Astrocyte (in vitro differentiated cells and primary cell): ENCODE results near the gene PLPPR2. TPM values are rescaled to one million over a fixed set of nuclear protein-coding genes. Genes with fewer than 3 reads are reported as not detected.

Experiments
- DNase-seq: peaks from one replicate; pipeline ENCODE4 v3.0.0-alpha.2; 2010; ENCODE audit warnings: low read depth
- FAIRE-seq: peaks from 2 replicates; lab custom pipeline; 2011; peaks lifted over from hg19 to GRCh38; lab: Jason Lieb, UNC
- H2AFZ ChIP-seq: 2 replicates; pipeline ENCODE4 v1.6.0; 2012; ENCODE audit warnings: low read depth, low read length, inconsistent platforms
- H3K27ac ChIP-seq: 2 replicates; pipeline ENCODE4 v1.5.1; 2011; ENCODE audit warnings: low read depth, low read length, inconsistent platforms
- H3K27me3 ChIP-seq: 2 replicates; pipeline ENCODE4 v1.6.0; 2011; ENCODE audit warnings: low read length, inconsistent platforms; ENCODE audit not compliant: insufficient read depth
- H3K36me3 ChIP-seq: 2 replicates; pipeline ENCODE4 v1.5.1; 2011; ENCODE audit warnings: low read length, inconsistent platforms; ENCODE audit not compliant: insufficient read depth
- H3K4me1 ChIP-seq: 2 replicates; pipeline ENCODE4 v1.5.1; 2011; ENCODE audit warnings: low read length, inconsistent platforms; ENCODE audit not compliant: insufficient read depth
- H3K4me2 ChIP-seq: 2 replicates; pipeline ENCODE4 v1.6.0; 2012; ENCODE audit warnings: low read length, inconsistent platforms
- H3K4me3 ChIP-seq: 2 replicates; pipeline ENCODE4 v1.5.1; 2011; ENCODE audit warnings: low read depth, mild to moderate bottlenecking, low read length, inconsistent platforms; ENCODE audit not compliant: insufficient read depth
- H3K79me2 ChIP-seq: 2 replicates; pipeline ENCODE4 v1.6.0; 2012; ENCODE audit warnings: mild to moderate bottlenecking, low read length, inconsistent platforms; ENCODE audit not compliant: insufficient read depth
- H3K9ac ChIP-seq: 2 replicates; pipeline ENCODE4 v1.6.0; 2012; ENCODE audit warnings: mild to moderate bottlenecking, low read length, inconsistent platforms
- H3K9me3 ChIP-seq: 2 replicates; pipeline ENCODE4 v1.5.1; 2012; ENCODE audit warnings: low read depth, mild to moderate bottlenecking, low read length, inconsistent platforms; ENCODE audit not compliant: insufficient read depth
- H4K20me1 ChIP-seq: 2 replicates; pipeline ENCODE4 v1.6.0; 2012; ENCODE audit warnings: low read length, inconsistent platforms; ENCODE audit not compliant: insufficient read depth
- H3K27ac Mint-ChIP-seq: one replicate; pipeline ENCODE4 v1.8.0; 2021; ENCODE audit warnings: mild to moderate bottlenecking, mixed read lengths; ENCODE audit not compliant: unreplicated experiment
- H3K27me3 Mint-ChIP-seq: one replicate; pipeline ENCODE4 v1.8.0; 2021; ENCODE audit warnings: low read depth, mixed read lengths; ENCODE audit not compliant: unreplicated experiment
- H3K36me3 Mint-ChIP-seq: one replicate; pipeline ENCODE4 v1.8.0; 2021; ENCODE audit warnings: low read depth, mixed read lengths; ENCODE audit not compliant: unreplicated experiment
- H3K4me1 Mint-ChIP-seq: one replicate; pipeline ENCODE4 v1.8.0; 2021; ENCODE audit warnings: low read depth, mixed read lengths; ENCODE audit not compliant: unreplicated experiment
- H3K4me3 Mint-ChIP-seq: one replicate; pipeline ENCODE4 v1.8.0; 2021; ENCODE audit warnings: mild to moderate bottlenecking, moderate library complexity, mixed read lengths; ENCODE audit not compliant: unreplicated experiment
- H3K9me3 Mint-ChIP-seq: one replicate; pipeline ENCODE4 v1.8.0; 2021; ENCODE audit warnings: mild to moderate bottlenecking, mixed read lengths; ENCODE audit not compliant: unreplicated experiment
- CTCF ChIP-seq: IDR thresholded peaks from 2 replicates; pipeline ENCODE4 v1.5.1; 2011; ENCODE audit warnings: low read depth, mild to moderate bottlenecking, inconsistent platforms, low read length, moderate library complexity; ENCODE audit not compliant: insufficient read depth
- EZH2 ChIP-seq: IDR thresholded peaks from 2 replicates; pipeline ENCODE4 v1.6.1; 2012; ENCODE audit warnings: mild to moderate bottlenecking, low read length, inconsistent platforms; ENCODE audit not compliant: insufficient read depth
- total RNA-seq: library from RNA; stranded (reverse); gene quantifications from 2 replicates; pipeline ENCODE4 v1.2.1, GENCODE V29; 2021

PLPPR2 gene
- total RNA-seq, 1 donor from 2014 or later = 37.8 TPM

- Histone ChIP-seq H3K36me3 (no peaks in the 10 kb centered on the region), H3K9me3 (no peaks in the 10 kb centered on the region), H3K4me2 (peak overlapping the region; percentile 96), H4K20me1 (peaks cover 9% of the 10 kb centered on the region), H3K4me1 (peaks cover 48% of the 10 kb centered on the region), H2AFZ (peak overlapping the region; percentile 94), H3K27ac (no peak overlapping the region), H3K4me3 (no peak overlapping the region), H3K79me2 (no peaks in the 10 kb centered on the region), H3K9ac (no peak overlapping the region), H3K27me3 (peaks cover 13% of the 10 kb centered on the region)
- no peak for FAIRE-seq
- H3K27ac Mint-ChIP-seq = no peak overlapping the region
- H3K4me1 Mint-ChIP-seq = peaks cover 13% of the 10 kb centered on the region
- H3K9me3 Mint-ChIP-seq = no peaks in the 10 kb centered on the region
- H3K36me3 Mint-ChIP-seq = no peaks in the 10 kb centered on the region
- DNase-seq = no peak
- peak overlapping the region; percentile 90 for H3K4me3 Mint-ChIP-seq
- TF ChIP-seq EZH2 (no peak), CTCF (no peak)
- peaks cover 7% of the 10 kb centered on the region for H3K27me3 Mint-ChIP-seq
These were observed 24.7 kb downstream of the PLPPR2 start for GRCh38 chr19:11379857-11380350.

- peaks cover 13% of the 10 kb centered on the region for H3K27me3 ChIP-seq
- Mint-ChIP-seq H3K9me3 (no peaks in the 10 kb centered on the region), H3K27me3 (peaks cover 7% of the 10 kb centered on the region), H3K36me3 (no peaks in the 10 kb centered on the region), H3K27ac (peak overlapping the region; percentile 91), H3K4me1 (peaks cover 12% of the 10 kb centered on the region), H3K4me3 (peak overlapping the region; percentile 90)
- peak overlapping the region; percentile 96 for H3K4me2 ChIP-seq
- no peaks in the 10 kb centered on the region for H3K9me3 ChIP-seq
- no peaks in the 10 kb centered on the region for H3K79me2 ChIP-seq
- TF ChIP-seq CTCF (peak; percentile 26), EZH2 (no peak)
- H4K20me1 ChIP-seq = peaks cover 9% of the 10 kb centered on the region
- H3K27ac ChIP-seq = peak overlapping the region; percentile 74
- DNase-seq (peak; percentile 86), FAIRE-seq (no peak)
- H3K4me3 ChIP-seq = peak overlapping the region; percentile 69
- peak overlapping the region; percentile 80 for H3K9ac ChIP-seq
- H2AFZ ChIP-seq = peak overlapping the region; percentile 94
- H3K4me1 ChIP-seq = peaks cover 40% of the 10 kb centered on the region
- no peaks in the 10 kb centered on the region for H3K36me3 ChIP-seq
These were observed 25.7 kb downstream of the PLPPR2 start for GRCh38 chr19:11380653-11381537.
